HCT116 (cell line): ENCODE data around the gene CHD2. TPM values are rescaled to one million over a fixed set of nuclear protein-coding genes. Genes with fewer than 3 reads are reported as not detected.

Source experiments
- ATAC-seq: fragments of 200-7000 bp; cut with Tn5 transposase; 2 replicates; pipeline ENCODE4 v1.9.1; 2020; ENCODE audit warnings: mild to moderate bottlenecking, moderate library complexity
- BruUV-seq: library from RNA; stranded (reverse); fragments of 400-500 nt; replicated peaks from 2 replicates; lab custom pipeline; 2021; lab: Mats Ljungman, UMichigan
- CTCF ChIA-PET: fragments of 300-600 bp; sonication (Branson Sonifier 250); formaldehyde crosslinking; loops from one replicate; lab custom pipeline; 2021; ENCODE audit warnings: antibody characterized with exemption; lab: Charles Lee
- POLR2A ChIA-PET: fragments of 300-600, 350-600 bp; sonication (Branson Sonifier 250); formaldehyde crosslinking; loops from one replicate; lab custom pipeline; 2021; ENCODE audit warnings: antibody characterized with exemption; lab: Charles Lee
- RAD21 ChIA-PET, 2 experiments: fragments of 300-600 bp; sonication (Branson Sonifier 250); formaldehyde crosslinking; loops; one replicate each; lab custom pipeline; 2023; ENCODE audit warnings: low total read pairs in 2 of 2; ENCODE audit not compliant: uncharacterized antibody in 2 of 2, unreplicated experiment in 2 of 2, low non-redundant PET in 1 of 2; lab: Charles Lee
- DNase-seq: peaks from one replicate; pipeline ENCODE4 v3.0.0-alpha.2; 2010; ENCODE audit warnings: low read depth, low spot score
- H2AFZ ChIP-seq: fragments of 200-600 bp; shearing (Covaris generic), sonication (generic); 2 replicates; pipeline ENCODE4 v1.6.1; 2017; ENCODE audit warnings: low read depth, mixed run types, mixed read lengths, antibody characterized with exemption, low read length; ENCODE audit not compliant: poor library complexity, severe bottlenecking
- H3K27ac ChIP-seq: 2 replicates; pipeline ENCODE4 v1.5.1; 2012; ENCODE audit warnings: low read depth, low read length
- H3K27me3 ChIP-seq: fragments of 200-600 bp; sonication (generic); 2 replicates; pipeline ENCODE4 v1.6.1; 2016; ENCODE audit warnings: mixed run types, low read length, mixed read lengths; ENCODE audit not compliant: insufficient read depth
- H3K36me3 ChIP-seq, 2 experiments: fragments of 200-500 bp in 1 of 2; fragments of 200-600 bp in 1 of 2; sonication (Bioruptor generic) in 1 of 2; sonication (generic) in 1 of 2; 2 replicates each; pipeline versions ENCODE4 v1.5.1 to v1.6.1; 2014 to 2016; ENCODE audit warnings: low read length in 2 of 2, inconsistent platforms in 1 of 2, mixed read lengths in 1 of 2, mixed run types in 1 of 2; ENCODE audit not compliant: insufficient read depth in 2 of 2, control insufficient read depth in 1 of 2
- H3K4me1 ChIP-seq, 2 experiments: fragments of 200-600 bp in 1 of 2; sonication (generic) in 1 of 2; 2 replicates each; pipeline versions ENCODE4 v1.5.1 to v1.6.1; 2012 to 2017; ENCODE audit warnings: low read length in 2 of 2, inconsistent platforms in 1 of 2, mild to moderate bottlenecking in 1 of 2, mixed read lengths in 1 of 2, mixed run types in 1 of 2, moderate library complexity in 1 of 2; ENCODE audit not compliant: insufficient read depth in 2 of 2, control insufficient read depth in 1 of 2
- H3K4me2 ChIP-seq: fragments of 200-600 bp; sonication (generic); 2 replicates; pipeline ENCODE4 v1.6.1; 2017; ENCODE audit warnings: mixed run types, low read length, mixed read lengths
- H3K4me3 ChIP-seq, 2 experiments: fragments of 200-600 bp in 1 of 2; sonication (generic) in 1 of 2; replicated peaks in 1 of 2; 2 replicates each; pipeline ENCODE4 v1.5.1; 2011 to 2016; ENCODE audit warnings: low read length in 2 of 2, control low read depth in 1 of 2, low read depth in 1 of 2, mild to moderate bottlenecking in 1 of 2, mixed read lengths in 1 of 2, mixed run types in 1 of 2
- H3K79me2 ChIP-seq: fragments of 200-600 bp; sonication (generic); 2 replicates; pipeline ENCODE4 v1.6.1; 2017; ENCODE audit warnings: mild to moderate bottlenecking, mixed run types, low read length, moderate library complexity, mixed read lengths; ENCODE audit not compliant: insufficient read depth
- H3K9ac ChIP-seq: fragments of 200-600 bp; sonication (generic); 2 replicates; pipeline ENCODE4 v1.6.1; 2016; ENCODE audit warnings: low read length, mixed read lengths
- H3K9me2 ChIP-seq: fragments of 200-600 bp; sonication (generic), shearing (Covaris generic); 2 replicates; pipeline ENCODE4 v1.6.1; 2017; ENCODE audit warnings: mixed run types, mild to moderate bottlenecking, moderate library complexity; ENCODE audit not compliant: insufficient read depth
- H3K9me3 ChIP-seq, 2 experiments: fragments of 200-500 bp in 1 of 2; fragments of 200-600 bp in 1 of 2; sonication (Bioruptor generic) in 1 of 2; sonication (generic) in 1 of 2; 2 replicates each; pipeline ENCODE4 v1.6.1; 2014 to 2017; ENCODE audit warnings: low read length in 2 of 2, mixed read lengths in 2 of 2, inconsistent platforms in 1 of 2, low read depth in 1 of 2, mild to moderate bottlenecking in 1 of 2, mixed run types in 1 of 2, moderate library complexity in 1 of 2; ENCODE audit not compliant: control insufficient read depth in 1 of 2, insufficient read depth in 1 of 2
- H4K20me1 ChIP-seq: fragments of 200-600 bp; sonication (generic), shearing (Covaris generic); 2 replicates; pipeline ENCODE4 v1.6.1; 2017; ENCODE audit warnings: mixed run types, mild to moderate bottlenecking, moderate library complexity; ENCODE audit not compliant: insufficient read depth
- CBX3 ChIP-seq: IDR thresholded peaks from 2 replicates; pipeline ENCODE4 v1.6.1; 2012; ENCODE audit warnings: low read depth
- CEBPB ChIP-seq: IDR thresholded peaks from 2 replicates; pipeline ENCODE4 v1.6.1; 2012; ENCODE audit warnings: low read depth
- ELF1 ChIP-seq: IDR thresholded peaks from 2 replicates; pipeline ENCODE4 v1.6.1; 2012; ENCODE audit warnings: low read depth, borderline replicate concordance
- EZH2 ChIP-seq: fragments of 200-600 bp; sonication (generic); IDR thresholded peaks from 2 replicates; pipeline ENCODE4 v1.6.1; 2017; ENCODE audit warnings: antibody characterized with exemption, mixed run types
- EZH2phosphoT487 ChIP-seq: fragments of 200-600 bp; IDR thresholded peaks from 2 replicates; pipeline ENCODE4 v1.6.1; 2018; ENCODE audit warnings: antibody characterized with exemption, borderline replicate concordance
- FOSL1 ChIP-seq: IDR thresholded peaks from 2 replicates; pipeline ENCODE4 v1.6.1; 2012; ENCODE audit warnings: low read depth
- MAX ChIP-seq: IDR thresholded peaks from 2 replicates; pipeline ENCODE4 v1.6.1; 2012
- POLR2A ChIP-seq: IDR thresholded peaks from 2 replicates; pipeline ENCODE4 v1.7.0; 2011; ENCODE audit warnings: borderline replicate concordance; ENCODE audit not compliant: insufficient read depth, insufficient read length; ENCODE audit errors: extremely low read depth
- SP1 ChIP-seq: IDR thresholded peaks from 2 replicates; pipeline ENCODE4 v1.6.1; 2012; ENCODE audit warnings: low read depth
- TCF7L2 ChIP-seq: IDR thresholded peaks from 2 replicates; pipeline ENCODE4 v1.7.0; 2011; ENCODE audit warnings: borderline replicate concordance, inconsistent platforms; ENCODE audit not compliant: insufficient read depth, insufficient read length; ENCODE audit errors: extremely low read depth
- ZBTB33 ChIP-seq: IDR thresholded peaks from 2 replicates; pipeline ENCODE4 v1.6.1; 2011; ENCODE audit warnings: mild to moderate bottlenecking, low read length, moderate library complexity; ENCODE audit not compliant: insufficient replicate concordance; ENCODE audit errors: extremely low read depth
- ZFX ChIP-seq: fragments of 450-650 bp; IDR thresholded peaks from 2 replicates; pipeline ENCODE4 v1.6.1; 2017
- ZNF274 ChIP-seq: fragments of 200-500 bp; sonication (Bioruptor generic); IDR thresholded peaks from 2 replicates; pipeline ENCODE4 v1.6.1; 2014; ENCODE audit warnings: mild to moderate bottlenecking, low read depth, low read length, inconsistent platforms
- intact Hi-C: fragments of 100-400 bp; cut with micrococcal nuclease; formaldehyde crosslinking; loops from 2 replicates; pipeline ENCODE4 v1.10.0; 2022
- total RNA-seq: library from RNA; stranded (reverse); gene quantifications from one replicate; pipeline ENCODE4 v1.2.1, GENCODE V29; 2021; ENCODE audit not compliant: unreplicated experiment
- TF ChIP-seq, protein P1 (sequence below), 3 experiments: fragments of 200-600 bp in 1 of 3; sonication (generic) in 1 of 3; IDR thresholded peaks in 2 of 3; conservative IDR thresholded peaks in 1 of 3; 2 replicates each; pipeline ENCODE4 v1.5.1; 2012 to 2017; ENCODE audit warnings: low read depth in 2 of 3, low read length in 2 of 3, antibody characterized with exemption in 1 of 3, borderline replicate concordance in 1 of 3, control low read depth in 1 of 3, mild to moderate bottlenecking in 1 of 3, mixed read lengths in 1 of 3, mixed run types in 1 of 3, moderate library complexity in 1 of 3; ENCODE audit not compliant: insufficient read depth in 1 of 3

The CHD2 gene
- total RNA-seq, 1 experiment from 2014 or later = 116 TPM

- BruUV-seq = no TSS peak
- intact Hi-C loops = no loop called here
- DNase-seq = no peak
- H3K27ac ChIP-seq = no peak overlapping the region
- no peaks in the 10 kb centered on the region for H4K20me1 ChIP-seq
- H3K27me3 ChIP-seq = no peaks in the 10 kb centered on the region
- no peaks in the 10 kb centered on the region for H3K9me3 ChIP-seq
- peaks cover 100% of the 10 kb centered on the region for H3K79me2 ChIP-seq
- no peak overlapping the region for H3K4me2 ChIP-seq
- POLR2A ChIA-PET = no interaction called here
- no peak overlapping the region for H2AFZ ChIP-seq
- H3K9ac ChIP-seq = no peak overlapping the region
- peaks cover 49 to 52% of the 10 kb centered on the region in 2 experiments for H3K36me3 ChIP-seq
- H3K9me2 ChIP-seq = no peaks in the 10 kb centered on the region
- H3K4me1 ChIP-seq = peaks cover 25 to 40% of the 10 kb centered on the region in 2 experiments
- H3K4me3 ChIP-seq = no peak overlapping the region
- TF ChIP-seq SP1 (no peak), EZH2phosphoT487 (no peak), MAX (no peak), CEBPB (no peak), ZNF274 (no peak), CBX3 (no peak), TCF7L2 (no peak), ELF1 (no peak), ZBTB33 (no peak), POLR2A (no peak), FOSL1 (no peak), EZH2 (no peak), ZFX (no peak)
- TF ChIP-seq, protein P1, sequence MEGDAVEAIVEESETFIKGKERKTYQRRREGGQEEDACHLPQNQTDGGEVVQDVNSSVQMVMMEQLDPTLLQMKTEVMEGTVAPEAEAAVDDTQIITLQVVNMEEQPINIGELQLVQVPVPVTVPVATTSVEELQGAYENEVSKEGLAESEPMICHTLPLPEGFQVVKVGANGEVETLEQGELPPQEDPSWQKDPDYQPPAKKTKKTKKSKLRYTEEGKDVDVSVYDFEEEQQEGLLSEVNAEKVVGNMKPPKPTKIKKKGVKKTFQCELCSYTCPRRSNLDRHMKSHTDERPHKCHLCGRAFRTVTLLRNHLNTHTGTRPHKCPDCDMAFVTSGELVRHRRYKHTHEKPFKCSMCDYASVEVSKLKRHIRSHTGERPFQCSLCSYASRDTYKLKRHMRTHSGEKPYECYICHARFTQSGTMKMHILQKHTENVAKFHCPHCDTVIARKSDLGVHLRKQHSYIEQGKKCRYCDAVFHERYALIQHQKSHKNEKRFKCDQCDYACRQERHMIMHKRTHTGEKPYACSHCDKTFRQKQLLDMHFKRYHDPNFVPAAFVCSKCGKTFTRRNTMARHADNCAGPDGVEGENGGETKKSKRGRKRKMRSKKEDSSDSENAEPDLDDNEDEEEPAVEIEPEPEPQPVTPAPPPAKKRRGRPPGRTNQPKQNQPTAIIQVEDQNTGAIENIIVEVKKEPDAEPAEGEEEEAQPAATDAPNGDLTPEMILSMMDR (IDR thresholded peaks at IDR 0.05 in 2 of 3, conservative IDR thresholded peaks at IDR 0.05 in 1 of 3; ENCODE audit: borderline replicate concordance in 1 of 3, insufficient read depth in 1 of 3, low read depth in 2 of 3, low read length in 2 of 3) = no peak
- TF ChIP-seq, all 23 proteins: peak for 0
- ChIA-PET RAD21 (no interaction called here), CTCF (no interaction called here)
- no peak for ATAC-seq
These were observed 24.1 kb downstream of the CHD2 start for GRCh38 chr15:92924216-92924615.
